HEK293T (cell line): ENCODE measurements around the gene TTC39C.

Source experiments
- CTCF ChIA-PET: fragments of 350-600 bp; formaldehyde crosslinking; extraction: SDS; loops from one replicate; lab custom pipeline; 2021; ENCODE audit warnings: antibody characterized with exemption, inconsistent platforms; lab: Yijun Ruan, JAX
- POLR2A ChIA-PET: fragments of 350-600 bp; formaldehyde crosslinking; extraction: SDS; loops from one replicate; lab custom pipeline; 2020; ENCODE audit warnings: antibody characterized with exemption, inconsistent platforms; lab: Yijun Ruan, JAX
- DNase-seq: peaks from one replicate; pipeline ENCODE4 v3.0.0; 2012; ENCODE audit warnings: mixed read lengths; ENCODE audit errors: extremely low spot score
- ARNT ChIP-seq: fragments of 450-650 bp; IDR thresholded peaks from 2 replicates; pipeline ENCODE4 v1.6.1; 2017; ENCODE audit warnings: mild to moderate bottlenecking
- BHLHE40 ChIP-seq: fragments of 450-650 bp; IDR thresholded peaks from 2 replicates; pipeline ENCODE4 v1.6.1; 2016; ENCODE audit warnings: mild to moderate bottlenecking, moderate library complexity, borderline replicate concordance
- CTBP1 ChIP-seq: fragments of 450-650 bp; IDR thresholded peaks from 2 replicates; pipeline ENCODE4 v1.6.1; 2016; ENCODE audit warnings: borderline replicate concordance
- ELF4 ChIP-seq: fragments of 450-650 bp; IDR thresholded peaks from 2 replicates; pipeline ENCODE4 v1.6.1; 2017; ENCODE audit warnings: antibody characterized with exemption
- FOXA1 ChIP-seq: fragments of 450-650 bp; IDR thresholded peaks from 2 replicates; pipeline ENCODE4 v1.6.1; 2016; ENCODE audit warnings: mild to moderate bottlenecking
- FOXK2 ChIP-seq: fragments of 450-650 bp; IDR thresholded peaks from 2 replicates; pipeline ENCODE4 v1.6.1; 2016; ENCODE audit warnings: mild to moderate bottlenecking
- FOXM1 ChIP-seq: fragments of 450-650 bp; IDR thresholded peaks from 2 replicates; pipeline ENCODE4 v1.6.1; 2017; ENCODE audit warnings: mild to moderate bottlenecking, borderline replicate concordance
- HDGF ChIP-seq: fragments of 450-650 bp; IDR thresholded peaks from 2 replicates; pipeline ENCODE4 v1.6.1; 2017; ENCODE audit warnings: antibody characterized with exemption, borderline replicate concordance
- L3MBTL2 ChIP-seq: fragments of 450-650 bp; conservative IDR thresholded peaks from 2 replicates; pipeline ENCODE4 v1.6.1; 2016; ENCODE audit warnings: mild to moderate bottlenecking
- LEF1 ChIP-seq: fragments of 450-650 bp; IDR thresholded peaks from 2 replicates; pipeline ENCODE4 v1.6.1; 2017; ENCODE audit warnings: mild to moderate bottlenecking, borderline replicate concordance
- NFRKB ChIP-seq: fragments of 450-650 bp; IDR thresholded peaks from 2 replicates; pipeline ENCODE4 v1.6.1; 2016; ENCODE audit warnings: mild to moderate bottlenecking, moderate library complexity
- PKNOX1 ChIP-seq: fragments of 450-650 bp; IDR thresholded peaks from 2 replicates; pipeline ENCODE4 v1.6.1; 2016
- SP1 ChIP-seq: fragments of 450-650 bp; IDR thresholded peaks from 2 replicates; pipeline ENCODE4 v1.6.1; 2017
- SUZ12 ChIP-seq: fragments of 450-650 bp; IDR thresholded peaks from 2 replicates; pipeline ENCODE4 v1.6.1; 2016; ENCODE audit warnings: mild to moderate bottlenecking
- TARDBP ChIP-seq: fragments of 450-650 bp; IDR thresholded peaks from 2 replicates; pipeline ENCODE4 v1.6.1; 2016
- ZNF384 ChIP-seq: fragments of 450-650 bp; IDR thresholded peaks from 2 replicates; pipeline ENCODE4 v1.6.1; 2016

The TTC39C gene

DNA sequence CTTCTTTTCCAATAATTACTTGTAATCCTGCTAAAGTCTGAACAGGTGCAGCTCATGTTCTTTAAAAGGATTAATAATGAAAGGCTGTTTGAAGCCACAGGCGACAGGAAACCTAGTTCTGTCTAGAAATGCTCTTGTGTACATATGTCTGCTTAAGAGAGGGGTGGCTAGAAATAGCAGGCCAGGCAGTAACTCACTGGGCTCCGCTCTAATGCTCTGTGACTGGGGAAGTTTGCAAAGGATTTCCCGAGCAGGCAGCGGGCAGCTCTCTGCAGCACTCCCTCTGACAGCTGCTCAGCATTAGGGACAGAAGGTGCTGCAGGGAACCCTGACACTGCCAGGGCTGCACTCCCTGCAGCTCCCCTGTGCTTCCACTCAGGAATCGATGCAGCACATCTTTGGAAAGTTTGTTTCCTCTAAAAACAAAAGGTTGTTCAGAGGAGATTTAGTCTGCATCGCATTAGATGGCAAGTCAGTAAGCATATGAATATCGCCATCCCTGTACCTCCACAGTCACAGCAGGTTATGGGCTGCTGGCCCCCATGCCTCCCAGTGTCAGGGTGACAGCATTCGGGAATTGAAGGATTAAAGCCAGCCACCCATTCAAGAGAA is 33.1 kb upstream of the TTC39C start:
- ChIA-PET POLR2A (no interaction called here), CTCF (no interaction called here)
- no peak for DNase-seq
- TF ChIP-seq ARNT: no peak
- TF ChIP-seq FOXA1: no peak
- no peak for TF ChIP-seq LEF1
- TF ChIP-seq NFRKB: no peak
- no peak for TF ChIP-seq ELF4
- TF ChIP-seq BHLHE40: no peak
- TF ChIP-seq FOXM1: no peak
- TF ChIP-seq SP1: no peak
- TF ChIP-seq HDGF: no peak
- no peak for TF ChIP-seq FOXK2
- no peak for TF ChIP-seq ZNF384
- no peak for TF ChIP-seq PKNOX1
- TF ChIP-seq L3MBTL2: no peak
- no peak for TF ChIP-seq TARDBP
- TF ChIP-seq SUZ12: no peak
- no peak for TF ChIP-seq CTBP1

GRCh38 chr18:23982155-23983079 is 32.1 kb upstream of the TTC39C start:
- POLR2A ChIA-PET: no interaction called here
- TF ChIP-seq HDGF: no peak
- DNase-seq: no peak
- CTCF ChIA-PET: no interaction called here

GRCh38 chr18:23983112-23983511 is 31.4 kb upstream of the TTC39C start:
- TF ChIP-seq NFRKB (no peak), TARDBP (no peak), FOXA1 (no peak), ZNF384 (no peak), L3MBTL2 (no peak), SUZ12 (no peak), LEF1 (no peak), CTBP1 (no peak), SP1 (no peak), ELF4 (no peak), FOXM1 (no peak), FOXK2 (no peak), ARNT (no peak), HDGF (no peak), PKNOX1 (no peak), BHLHE40 (no peak)
- ChIA-PET POLR2A (no interaction called here), CTCF (no interaction called here)
- no peak for DNase-seq

DNA sequence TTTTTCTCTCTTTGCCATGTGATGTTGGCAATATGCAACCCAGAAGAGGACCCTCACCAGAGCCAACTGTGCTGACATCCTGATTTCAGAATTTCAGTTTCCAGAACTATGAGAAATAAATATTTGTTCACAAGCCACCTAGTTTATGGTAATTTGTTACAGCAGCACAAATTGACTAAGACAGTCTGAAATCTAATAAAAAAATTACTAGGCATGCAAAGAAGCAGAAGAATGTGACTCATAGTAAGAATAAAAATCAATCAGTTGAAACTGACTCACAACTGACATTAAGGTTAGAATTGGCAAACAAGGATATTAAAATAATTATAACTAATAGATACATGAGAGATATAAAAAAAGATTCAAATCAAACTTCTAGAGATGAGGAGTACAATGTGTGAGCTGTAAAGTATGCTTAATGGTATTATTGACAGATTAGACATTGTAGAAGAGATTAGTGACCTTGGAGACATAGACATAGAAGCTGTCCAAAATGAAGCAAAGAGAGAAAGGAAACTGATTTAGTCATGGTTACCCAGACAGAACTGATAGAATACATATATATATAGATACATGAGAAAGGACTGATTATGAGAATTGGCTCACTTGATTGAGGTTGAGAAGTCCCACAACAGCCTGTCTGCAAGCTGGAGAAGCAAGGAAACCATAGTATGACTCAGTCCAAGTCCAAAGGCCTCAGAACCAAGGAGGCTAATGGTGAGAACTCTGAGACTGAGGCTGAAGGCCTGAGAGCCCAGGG is 27.8 kb upstream of the TTC39C start:
- CTCF ChIA-PET: no interaction called here
- POLR2A ChIA-PET: no interaction called here
- TF ChIP-seq FOXK2: no peak
- no peak for DNase-seq

DNA sequence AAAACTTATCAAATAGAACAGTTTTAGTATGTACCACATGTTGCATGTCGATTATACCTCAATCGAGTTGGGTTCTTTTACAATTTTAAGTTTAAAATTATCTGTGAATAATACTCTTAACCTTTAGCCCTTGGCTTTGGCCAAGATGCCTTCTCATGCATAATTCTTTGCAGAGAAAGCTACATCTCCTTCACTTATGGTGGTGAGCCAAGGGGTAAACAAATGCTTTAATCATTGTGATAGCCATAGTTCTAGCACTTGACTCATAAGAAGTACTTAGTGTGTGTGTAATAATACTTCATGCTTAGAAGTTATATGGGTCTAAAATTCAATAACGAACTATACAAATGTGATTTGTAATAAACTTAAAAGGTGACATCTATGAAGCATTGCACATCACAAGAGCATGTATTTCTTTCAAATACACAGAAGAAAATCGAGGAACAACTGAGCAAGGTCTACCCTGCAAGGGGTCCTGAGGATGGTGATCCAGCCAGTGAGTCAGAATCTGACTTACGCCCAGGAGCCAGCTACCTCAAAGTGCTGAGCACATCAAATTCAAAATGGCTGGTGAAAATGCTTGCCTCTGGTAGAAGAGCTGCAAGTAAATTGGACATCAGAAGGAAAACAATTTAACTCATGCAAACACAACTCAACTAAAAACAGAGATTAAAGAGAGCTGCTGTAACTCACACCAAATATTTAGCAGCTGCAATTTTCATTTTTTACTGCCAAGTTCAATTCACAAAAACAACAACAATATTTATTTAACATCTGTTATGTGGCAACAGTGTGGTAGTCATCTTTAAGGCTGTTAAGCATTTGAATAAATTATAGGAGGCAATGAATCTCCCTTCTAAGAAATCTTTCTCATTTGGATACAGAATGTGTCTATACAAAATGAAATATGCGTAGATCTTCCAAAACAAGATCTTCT is 23.8 kb upstream of the TTC39C start:
- TF ChIP-seq FOXM1: no peak
- POLR2A ChIA-PET: no interaction called here
- CTCF ChIA-PET: no interaction called here
- no peak for DNase-seq

DNA sequence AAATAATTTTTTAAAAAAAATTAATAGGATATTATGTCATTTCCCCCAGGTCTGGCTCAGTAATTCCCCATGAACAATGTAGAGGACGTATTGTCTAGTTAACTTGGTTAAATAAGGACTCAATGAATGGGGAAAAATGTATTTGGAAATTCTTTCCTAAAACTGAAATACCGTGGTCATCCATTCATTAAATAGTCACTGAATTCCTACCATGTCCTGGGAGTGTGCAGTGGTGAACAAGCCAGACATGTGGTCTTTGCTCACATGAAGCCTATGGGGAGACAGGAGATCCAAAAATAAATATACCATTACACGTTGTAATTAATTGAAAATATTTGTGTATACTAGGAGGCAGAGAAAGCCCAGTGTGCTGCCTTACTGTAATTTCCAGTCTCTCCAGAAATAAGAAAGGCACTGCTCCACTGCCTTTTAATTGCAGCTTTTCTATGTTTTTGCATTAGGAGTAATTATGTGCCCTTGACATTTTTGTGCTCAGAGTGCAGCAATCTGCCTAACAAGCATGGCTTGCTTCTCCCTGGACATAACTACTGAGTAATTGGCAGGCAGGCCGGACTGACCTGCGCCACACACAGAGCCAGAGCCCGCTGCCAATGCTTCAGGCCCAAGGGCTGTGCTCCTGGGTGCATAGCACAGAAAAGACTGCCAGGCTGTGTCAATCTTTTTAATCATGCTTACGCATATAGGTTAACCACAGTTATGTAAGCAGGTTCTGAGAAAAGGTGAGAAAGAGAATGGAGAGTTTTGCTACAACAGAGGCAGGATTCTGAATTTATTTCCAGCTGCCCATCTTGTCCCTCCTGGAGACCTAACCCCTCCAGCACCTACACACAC is 22.2 kb upstream of the TTC39C start:
- ChIA-PET CTCF (no interaction called here), POLR2A (interaction anchor here (0.8 kb wide), 1 partner anchor 9 kb away, joined by 3 read pairs; no protein-coding TSS in a partner anchor)
- DNase-seq: no peak

More for the DNA sequence above, 22.2 kb upstream of the TTC39C start:
- TF ChIP-seq HDGF (no peak), FOXA1 (no peak), NFRKB (no peak), SP1 (no peak), BHLHE40 (no peak)
